WTC11 (cell line): Measurements from ENCODE around the gene RPL36. TPM values are rescaled to one million over a fixed set of nuclear protein-coding genes. Genes with fewer than 3 reads are reported as not detected.
"Not testable (repeated sequence)": the region's sequence is repeated elsewhere in the genome, so short reads cannot be mapped to it uniquely, and the experiment has no call there.

Source experiments
- ATAC-seq: fragments of 200-7000 bp; cut with Tn5 transposase; 2 replicates; pipeline ENCODE4 v1.10.0; 2021; ENCODE audit warnings: mild to moderate bottlenecking, moderate library complexity
- CTCF ChIA-PET: fragments of 300-600 bp; sonication (Branson Sonifier 250); formaldehyde crosslinking; loops from one replicate; lab custom pipeline; 2021; ENCODE audit warnings: antibody characterized with exemption; lab: Charles Lee
- POLR2A ChIA-PET: fragments of 350-600 bp; sonication (Branson Sonifier 250); formaldehyde crosslinking; loops from one replicate; lab custom pipeline; 2021; ENCODE audit warnings: antibody characterized with exemption; lab: Charles Lee
- DNase-seq: peaks from one replicate; pipeline ENCODE4 v3.0.0; 2021; ENCODE audit warnings: low spot score
- H3K27ac Mint-ChIP-seq: 2 replicates; pipeline ENCODE4 v1.8.0; 2021; ENCODE audit warnings: mixed read lengths
- H3K27me3 Mint-ChIP-seq: 2 replicates; pipeline ENCODE4 v1.8.0; 2021; ENCODE audit warnings: low read depth, mild to moderate bottlenecking, moderate library complexity, mixed read lengths
- H3K36me3 Mint-ChIP-seq: 2 replicates; pipeline ENCODE4 v1.8.0; 2021; ENCODE audit warnings: mixed read lengths
- H3K4me1 Mint-ChIP-seq: 2 replicates; pipeline ENCODE4 v1.8.0; 2022; ENCODE audit warnings: mixed read lengths
- H3K4me3 Mint-ChIP-seq: 2 replicates; pipeline ENCODE4 v1.8.0; 2021; ENCODE audit warnings: mild to moderate bottlenecking, moderate library complexity, mixed read lengths
- H3K9me3 Mint-ChIP-seq: 2 replicates; pipeline ENCODE4 v1.8.0; 2021; ENCODE audit warnings: mixed read lengths
- ATF1 ChIP-seq: sonication (generic); formaldehyde crosslinking; IDR thresholded peaks from 2 replicates; pipeline ENCODE4 v1.8.1; 2023; ENCODE audit warnings: mild to moderate bottlenecking, moderate library complexity, missing genetic modification reagents
- E2F4 ChIP-seq: sonication (generic); formaldehyde crosslinking; IDR thresholded peaks from 2 replicates; pipeline ENCODE4 v1.8.1; 2022; ENCODE audit warnings: low read depth, mild to moderate bottlenecking, moderate library complexity, missing genetic modification reagents, borderline replicate concordance
- FOXP4 ChIP-seq: sonication (generic); formaldehyde crosslinking; IDR thresholded peaks from 2 replicates; pipeline ENCODE4 v1.8.0; 2022; ENCODE audit warnings: mild to moderate bottlenecking, missing genetic modification reagents
- IRF1 ChIP-seq: sonication (generic); formaldehyde crosslinking; IDR thresholded peaks from 2 replicates; pipeline ENCODE4 v1.8.0; 2023; ENCODE audit warnings: missing genetic modification reagents
- JAZF1 ChIP-seq: fragments of 250-450 bp; sonication (Bioruptor Pico); IDR thresholded peaks from 2 replicates; pipeline ENCODE4 v1.9.0; 2021; ENCODE audit warnings: moderate library complexity, mild to moderate bottlenecking, inconsistent platforms
- MLX ChIP-seq: sonication (generic); formaldehyde crosslinking; IDR thresholded peaks from 2 replicates; pipeline ENCODE4 v1.8.1; 2023; ENCODE audit warnings: mild to moderate bottlenecking, missing genetic modification reagents, moderate library complexity
- NFYB ChIP-seq: sonication (generic); formaldehyde crosslinking; conservative IDR thresholded peaks from 2 replicates; pipeline ENCODE4 v1.8.0; 2022; ENCODE audit warnings: low read depth, missing genetic modification reagents
- NR1H2 ChIP-seq: sonication (generic); formaldehyde crosslinking; IDR thresholded peaks from 2 replicates; pipeline ENCODE4 v1.9.0; 2021; ENCODE audit warnings: mild to moderate bottlenecking, moderate library complexity, missing genetic modification reagents
- TCF7 ChIP-seq: sonication (generic); formaldehyde crosslinking; IDR thresholded peaks from 2 replicates; pipeline ENCODE4 v1.8.0; 2022; ENCODE audit warnings: mild to moderate bottlenecking, low read depth, missing genetic modification reagents, moderate library complexity
- USF2 ChIP-seq: sonication (generic); formaldehyde crosslinking; IDR thresholded peaks from 2 replicates; pipeline ENCODE4 v1.8.1; 2023; ENCODE audit warnings: mild to moderate bottlenecking, missing genetic modification reagents, moderate library complexity
- ZBTB43 ChIP-seq: sonication (generic); formaldehyde crosslinking; IDR thresholded peaks from 2 replicates; pipeline ENCODE4 v1.8.1; 2023; ENCODE audit warnings: mild to moderate bottlenecking, missing genetic modification reagents
- ZNF121 ChIP-seq: sonication (generic); formaldehyde crosslinking; IDR thresholded peaks from 2 replicates; pipeline ENCODE4 v1.8.0; 2023; ENCODE audit warnings: missing genetic modification reagents
- ZNF281 ChIP-seq: sonication (generic); formaldehyde crosslinking; IDR thresholded peaks from 2 replicates; pipeline ENCODE4 v1.8.0; 2023; ENCODE audit warnings: mild to moderate bottlenecking, missing genetic modification reagents
- ZNF396 ChIP-seq: fragments of 250-450 bp; sonication (Bioruptor Pico); IDR thresholded peaks from 2 replicates; pipeline ENCODE4 v1.8.0; 2021; ENCODE audit warnings: mild to moderate bottlenecking, moderate library complexity, borderline replicate concordance
- ZSCAN18 ChIP-seq: fragments of 250-450 bp; sonication (Bioruptor Pico); IDR thresholded peaks from 2 replicates; pipeline ENCODE4 v2.1.2; 2022; ENCODE audit warnings: mild to moderate bottlenecking, moderate library complexity
- total RNA-seq: library from RNA; stranded (reverse); gene quantifications from 3 replicates; pipeline ENCODE4 v1.2.3, GENCODE V29; 2021

RPL36 gene
- total RNA-seq, 1 experiment from 2014 or later, result 1,080 TPM

- TF ChIP-seq IRF1 (CRISPR knock-in tag) (no peak), JAZF1 (CRISPR knock-in tag) (no peak), ZNF281 (CRISPR knock-in tag) (no peak), ATF1 (CRISPR knock-in tag) (0 out of 2 replicates have a peak, but pooled peaks have one; percentile 44), ZSCAN18 (CRISPR knock-in tag) (no peak), NR1H2 (CRISPR knock-in tag) (no peak), TCF7 (CRISPR knock-in tag) (no peak), NFYB (CRISPR knock-in tag) (no peak), MLX (CRISPR knock-in tag) (no peak), ZNF396 (no peak), ZBTB43 (CRISPR knock-in tag) (no peak), ZNF121 (no peak), USF2 (CRISPR knock-in tag) (peak; percentile 98)
Observed at GRCh38 chr19:5719961-5720790, 30.1 kb downstream of the RPL36 start, which contains the start of the genes CATSPERD and LONP1 (continued).

- TF ChIP-seq FOXP4 (CRISPR knock-in tag) (no peak), E2F4 (CRISPR knock-in tag) (no peak)
- Mint-ChIP-seq H3K4me1 (no peaks in the 10 kb centered on the region), H3K27ac (no peak overlapping the region), H3K27me3 (peaks cover 10% of the 10 kb centered on the region), H3K9me3 (peaks cover 6% of the 10 kb centered on the region; the same call in 1 of the 2 replicates), H3K36me3 (no peaks in the 10 kb centered on the region), H3K4me3 (no peak overlapping the region)
- ChIA-PET POLR2A (no interaction called here), CTCF (interaction anchor here (1.0 kb wide), 1 partner anchor 76 kb away, joined by 4 read pairs; no protein-coding TSS in a partner anchor)
- ATAC-seq, result no peak
- DNase-seq, result no peak
Observed at GRCh38 chr19:5727453-5728050, 37.5 kb downstream of the RPL36 start.

GRCh38 chr19:5733172-5733571, 43.1 kb downstream of the RPL36 start:
- H3K4me3 Mint-ChIP-seq, DNase-seq, H3K27me3 Mint-ChIP-seq, H3K9me3 Mint-ChIP-seq, H3K27ac Mint-ChIP-seq, H3K36me3 Mint-ChIP-seq, H3K4me1 Mint-ChIP-seq, ATAC-seq: not testable (repeated sequence)
- ChIA-PET POLR2A (interaction anchor here (0.7 to 1.2 kb wide), 2 partner anchors 71 to 1262 kb away, joined by 3 to 4 read pairs; no protein-coding TSS in a partner anchor), CTCF (interaction anchor here (1.1 to 1.2 kb wide), 2 partner anchors 13 to 71 kb away, joined by 3 read pairs; partner anchors contain the start of genes CATSPERD and LONP1)
